Epithelial cell of prostate (primary cell): ENCODE results near the gene SOBP.
A peak's percentile ranks its signal among the peaks of the same experiment; 100 is the strongest.
"Not testable (repeated sequence)": the region's sequence is repeated elsewhere in the genome, so short reads cannot be mapped to it uniquely, and the experiment has no call there.

Experiments used
- DNase-seq: peaks from one replicate; pipeline ENCODE4 v3.0.0-alpha.2; 2011; ENCODE audit warnings: low read depth, low spot score
- H3K27ac ChIP-seq: fragments of 450-650 bp; 2 replicates; pipeline ENCODE4 v1.5.1; 2017; ENCODE audit warnings: mild to moderate bottlenecking

SOBP gene

DNA sequence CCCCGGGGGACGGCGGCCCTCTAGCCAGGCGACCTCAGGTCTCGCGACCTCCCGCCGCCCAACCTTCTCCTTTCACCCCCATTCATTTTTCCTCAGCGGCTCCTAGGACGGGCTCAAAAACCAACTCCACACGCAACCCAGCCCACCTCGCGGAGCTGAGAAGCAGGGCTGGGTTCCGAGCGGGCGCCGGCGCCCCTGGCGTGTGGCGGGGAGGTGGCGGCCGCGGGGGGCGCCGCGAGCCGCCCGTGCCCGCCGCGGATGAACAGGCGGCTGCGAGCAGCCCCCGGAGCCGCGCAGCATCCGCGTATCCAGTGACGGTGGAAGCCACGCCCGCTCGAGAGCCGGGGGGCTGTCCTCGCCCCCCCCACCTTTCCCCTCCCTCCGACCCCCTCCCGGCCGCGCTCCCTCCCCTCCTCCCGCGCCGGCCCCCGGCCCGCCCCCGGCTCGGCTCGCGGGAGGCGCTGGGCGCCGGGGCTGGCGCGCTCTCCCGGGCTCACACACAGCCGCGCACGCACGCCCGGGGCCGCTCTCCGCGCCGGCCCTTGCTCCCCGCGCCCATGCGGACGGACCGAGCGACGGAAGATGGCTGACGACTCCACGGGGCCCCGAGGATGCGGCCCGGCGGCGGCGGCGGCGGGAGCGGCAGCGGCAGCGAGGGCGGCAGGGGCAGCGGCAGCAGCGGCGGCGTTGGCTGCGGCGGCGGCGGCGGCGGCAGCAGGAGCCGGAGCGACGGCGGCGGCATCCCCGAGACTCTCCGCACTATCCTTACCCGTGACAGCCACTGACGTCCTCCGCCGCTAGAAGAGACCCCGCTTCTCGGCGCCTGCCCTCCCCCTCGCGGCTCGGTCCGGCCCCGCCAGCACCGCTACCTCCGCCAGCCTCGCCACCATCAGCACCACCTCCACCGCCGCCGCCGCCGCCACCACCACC lies at the start of gene SOBP:
TSS of gene SOBP (plus strand) at position 482 of the 930 bp plus-strand sequence. CDS start 500 bp downstream, outside the sequence.
- no peak within 1 kb of the TSS for H3K27ac ChIP-seq
- DNase-seq = no peak

DNA sequence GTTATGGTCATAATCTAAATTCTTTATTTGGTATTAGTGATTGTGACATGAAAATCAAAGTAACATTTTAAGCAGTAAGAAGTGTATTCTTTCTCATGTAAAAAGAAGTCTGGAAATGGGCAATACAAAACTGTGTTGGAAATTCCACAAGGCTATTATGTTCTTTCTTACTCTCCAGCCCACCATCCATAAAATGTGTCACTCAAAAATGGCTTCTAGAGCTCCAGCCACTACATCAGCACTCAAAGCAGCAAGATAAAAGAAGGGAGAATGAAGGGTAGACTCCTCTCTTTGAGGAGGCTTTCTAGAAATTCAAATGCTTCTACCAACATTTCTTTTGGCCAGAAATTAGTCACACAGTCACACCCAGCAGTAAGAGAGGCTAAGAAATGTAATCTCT lies 49.0 kb upstream of the SOBP start:
- H3K27ac ChIP-seq = no peak overlapping the region
- DNase-seq = no peak

DNA sequence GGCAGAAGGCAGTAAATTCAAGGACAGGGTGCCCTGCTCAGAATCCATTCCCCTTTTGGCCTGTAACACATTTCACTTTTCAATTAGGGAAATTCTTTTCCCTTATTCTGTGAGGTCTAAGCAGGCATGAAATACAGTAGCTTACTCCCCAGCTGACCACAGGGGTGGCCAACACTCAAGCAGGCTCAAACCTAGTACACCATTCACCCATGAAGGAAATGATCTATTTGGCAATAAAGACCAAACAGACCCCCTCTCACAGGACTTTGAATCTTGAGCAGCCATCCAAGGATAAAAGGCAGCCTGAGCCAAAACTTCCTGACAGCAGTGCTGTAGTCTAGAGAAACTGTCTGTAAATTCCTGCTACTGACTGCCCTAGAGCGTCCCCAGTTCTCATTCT lies 48.2 kb upstream of the SOBP start:
- H3K27ac ChIP-seq = no peak overlapping the region
- no peak for DNase-seq

DNA sequence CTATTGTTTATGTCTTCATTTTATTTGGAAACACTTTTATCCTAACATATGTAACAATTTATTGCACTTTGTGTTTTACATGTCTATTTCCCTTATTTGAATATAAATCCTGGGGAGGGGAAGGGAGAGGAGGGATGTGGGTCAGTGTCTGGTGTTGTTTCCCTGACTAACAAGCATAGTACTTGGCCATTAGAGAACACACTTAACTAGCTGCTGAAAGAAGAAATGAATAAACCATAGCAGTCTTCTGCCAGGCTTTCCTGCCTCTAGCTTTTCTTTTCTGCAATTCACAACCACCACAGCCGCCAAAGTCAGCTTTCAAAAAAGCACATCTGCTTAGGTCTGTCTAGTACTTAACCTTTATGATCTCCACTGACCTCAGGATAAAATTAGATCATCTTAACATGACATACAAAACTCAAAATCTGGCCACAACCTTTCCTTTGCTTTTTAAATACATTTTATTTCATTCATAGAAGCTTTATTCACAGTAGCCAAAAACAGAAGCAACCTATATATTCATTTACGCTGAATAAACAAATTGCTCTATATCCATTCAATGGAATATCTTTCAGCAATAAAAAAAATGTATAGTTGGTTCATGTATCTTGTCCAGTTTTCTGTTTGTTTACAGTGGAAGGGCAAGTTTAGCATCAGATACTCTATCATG lies 46.8 kb upstream of the SOBP start:
- no peak overlapping the region for H3K27ac ChIP-seq
- DNase-seq = no peak

- no peak for DNase-seq
- no peak overlapping the region for H3K27ac ChIP-seq
Observed at GRCh38 chr6:107443608-107444267, 46.2 kb upstream of the SOBP start.

DNA sequence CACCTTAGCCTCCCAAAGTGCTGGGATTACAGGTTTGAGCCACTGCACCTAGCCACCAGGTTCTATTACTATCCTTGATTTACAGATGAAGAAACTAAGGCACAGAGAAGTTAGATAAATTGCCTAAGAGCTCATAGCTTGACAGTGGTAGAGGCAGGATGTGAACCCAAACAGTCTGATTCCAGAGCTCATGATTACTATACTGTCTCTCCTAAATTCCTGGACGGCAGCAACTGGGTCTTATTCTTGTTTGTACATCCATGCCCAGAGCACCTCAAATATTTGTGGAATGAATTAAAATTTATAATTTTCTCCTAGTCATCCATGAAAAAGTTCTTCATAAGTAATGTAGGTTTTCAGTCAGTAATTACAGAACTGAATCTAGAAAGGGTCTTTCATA lies 45.6 kb upstream of the SOBP start:
- no peak overlapping the region for H3K27ac ChIP-seq
- no peak for DNase-seq

- no peak for DNase-seq
- no peak overlapping the region for H3K27ac ChIP-seq
Observed at GRCh38 chr6:107447663-107448216, 42.2 kb upstream of the SOBP start.

DNA sequence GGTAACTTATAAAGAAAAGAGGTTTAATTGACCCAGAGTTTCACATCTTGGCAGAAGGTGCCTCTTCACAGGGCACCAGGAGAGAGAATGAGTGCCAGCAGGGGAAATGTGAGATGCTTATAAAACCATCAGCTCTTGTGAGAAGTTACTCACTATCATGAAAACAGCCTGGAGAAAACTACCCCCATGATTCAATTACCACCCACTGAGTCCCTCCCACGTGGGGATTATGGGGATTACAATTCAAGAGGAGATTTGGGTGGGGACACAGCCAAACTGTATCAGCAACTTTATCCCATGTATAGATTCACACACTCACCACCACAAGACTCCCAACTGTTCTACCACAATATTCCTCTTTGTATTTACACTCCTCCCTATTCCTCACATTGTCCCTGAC lies 41.1 kb upstream of the SOBP start:
- DNase-seq = no peak
- H3K27ac ChIP-seq = no peak overlapping the region

GRCh38 chr6:107458672-107459282 lies 31.1 kb upstream of the SOBP start:
- no peak for DNase-seq
- peak overlapping the region; percentile 58 for H3K27ac ChIP-seq

DNA sequence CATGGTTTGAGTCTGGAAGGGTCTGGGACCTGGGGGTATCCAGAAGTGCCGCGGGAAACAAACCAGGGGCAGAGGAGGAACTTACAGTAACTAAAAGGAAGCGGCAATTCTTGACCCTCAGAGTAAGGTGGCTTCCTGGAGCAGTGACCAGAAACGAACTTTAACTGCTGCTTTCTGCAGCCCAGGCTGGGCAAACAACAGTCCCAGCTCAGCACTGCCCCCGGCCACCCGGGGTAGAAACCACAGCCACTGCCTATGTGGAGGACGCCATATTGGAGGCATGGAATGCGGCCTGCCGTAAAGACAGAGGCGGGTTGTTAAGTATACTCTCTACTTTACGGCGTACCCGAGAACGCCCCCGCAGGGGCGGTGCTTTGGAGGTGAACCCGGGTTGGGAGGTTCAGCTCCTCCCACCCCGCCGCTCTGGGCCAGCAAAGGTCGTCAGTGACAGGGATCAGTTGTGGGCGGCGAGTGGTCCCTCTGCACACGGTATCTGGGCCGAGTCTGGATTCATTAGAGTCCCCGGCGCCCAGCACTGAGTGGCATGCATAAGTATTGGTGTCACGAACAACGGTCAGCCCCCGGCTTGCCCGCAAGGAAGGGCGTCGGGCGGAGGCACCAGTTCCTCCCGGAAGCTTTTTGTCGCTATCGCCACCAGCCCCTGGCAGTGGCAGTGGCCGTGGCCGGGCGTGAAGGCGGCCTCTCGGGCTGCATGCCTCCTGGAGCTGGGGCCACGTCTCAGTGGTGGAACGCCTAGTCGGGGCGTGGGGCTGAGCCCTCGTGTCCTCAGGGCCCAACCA lies 30.4 kb upstream of the SOBP start, which contains the start of gene PDSS2:
TSS of gene PDSS2 (minus strand) at position 282 of the 800 bp plus-strand sequence. CDS start at position 3, 279 bp downstream.
- H3K27ac ChIP-seq = peak within 1 kb of the TSS; percentile 58
- DNase-seq = peak; percentile 79

DNA sequence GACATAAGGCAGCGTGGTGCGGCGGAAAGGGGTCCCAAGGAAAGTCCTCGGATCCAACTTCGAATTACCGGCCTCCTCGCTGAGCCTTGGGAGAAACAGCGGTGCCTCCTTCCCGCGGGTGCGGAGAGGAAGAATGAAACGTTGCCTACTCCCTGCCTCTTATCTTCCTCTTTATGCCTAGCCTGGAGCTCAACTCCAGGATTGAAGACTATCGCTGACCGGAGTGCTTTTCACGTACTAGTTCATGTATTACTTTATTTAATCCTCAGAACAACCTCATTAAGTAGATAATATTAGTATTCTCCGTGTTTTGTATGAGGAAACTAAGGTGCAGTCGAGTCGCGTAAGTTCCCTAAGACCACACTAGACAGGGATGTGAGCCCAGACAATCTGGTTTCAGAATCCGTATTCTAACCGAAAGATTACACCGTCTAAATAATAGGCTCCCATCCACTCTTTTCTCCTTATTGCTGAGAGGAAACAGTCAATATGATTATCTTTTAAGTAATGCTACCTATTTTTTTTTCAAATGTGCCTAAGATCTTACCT lies 29.8 kb upstream of the SOBP start:
- DNase-seq = no peak
- H3K27ac ChIP-seq = peak overlapping the region; percentile 58

GRCh38 chr6:107466062-107466461 lies 23.9 kb upstream of the SOBP start:
- H3K27ac ChIP-seq = no peak overlapping the region
- no peak for DNase-seq

DNA sequence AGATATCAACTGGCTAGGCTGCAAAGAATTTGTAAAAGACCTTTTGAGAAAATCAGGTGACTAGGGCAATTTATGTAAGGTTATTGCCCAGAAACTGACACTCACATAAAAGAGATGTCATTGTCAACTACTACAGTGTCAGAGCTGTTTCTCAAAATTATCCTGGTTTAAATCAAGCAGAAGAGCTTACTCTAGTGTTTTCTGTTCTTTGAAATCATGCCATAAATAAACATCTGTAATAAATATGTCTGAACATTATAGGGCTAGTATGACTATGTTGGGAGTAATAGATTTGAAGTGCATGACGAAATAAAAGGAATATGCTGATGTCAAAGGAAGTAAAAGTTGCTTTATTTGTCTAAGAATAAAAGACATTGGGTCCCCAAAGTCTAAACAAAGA lies 19.6 kb upstream of the SOBP start:
- H3K27ac ChIP-seq = no peak overlapping the region
- DNase-seq = no peak

DNA sequence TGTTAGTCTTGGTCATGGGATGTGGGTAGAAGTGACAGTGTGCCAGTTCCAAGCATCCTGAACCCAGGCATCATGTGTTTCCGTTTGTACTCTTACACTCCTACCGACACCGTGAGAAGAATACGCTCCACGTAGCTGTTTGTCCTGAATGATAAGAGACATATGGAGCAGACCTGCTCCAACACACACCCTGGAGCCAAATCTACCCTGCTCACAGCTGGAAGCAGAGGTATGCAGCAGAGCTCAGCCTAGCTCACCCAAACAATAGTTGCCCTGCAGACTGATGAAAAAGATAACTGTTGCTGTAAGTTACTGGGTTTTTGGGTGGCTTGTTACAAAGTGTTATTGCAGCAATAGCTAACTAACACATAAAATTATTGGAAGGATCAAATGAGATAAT lies 16.3 kb upstream of the SOBP start:
- no peak overlapping the region for H3K27ac ChIP-seq
- DNase-seq = no peak

DNA sequence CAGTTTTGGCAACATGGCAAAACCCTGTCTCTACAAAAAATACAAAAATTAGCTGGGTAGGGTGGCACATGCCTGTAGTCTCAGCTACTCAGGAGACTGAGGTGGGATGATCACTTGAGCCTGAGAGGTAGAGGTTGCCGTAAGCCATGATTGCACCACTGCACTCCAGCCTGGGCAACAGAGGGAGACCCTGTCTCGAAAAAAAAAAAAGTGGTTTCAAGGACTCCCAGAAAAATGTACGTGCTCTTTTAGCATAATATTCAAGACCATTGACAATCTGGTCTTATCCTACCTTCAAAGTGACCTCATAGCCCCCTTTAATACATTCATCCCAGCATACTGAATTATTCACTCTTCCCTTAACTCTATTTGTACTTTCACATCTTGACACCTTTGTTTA lies 14.6 kb upstream of the SOBP start:
- not testable (repeated sequence) for H3K27ac ChIP-seq, DNase-seq

GRCh38 chr6:107475826-107476225 lies 14.1 kb upstream of the SOBP start:
- not testable (repeated sequence) for DNase-seq, H3K27ac ChIP-seq

- no peak for DNase-seq
- H3K27ac ChIP-seq = no peak overlapping the region
Observed at GRCh38 chr6:107479089-107479690, 10.7 kb upstream of the SOBP start.

- no peak overlapping the region for H3K27ac ChIP-seq
- no peak for DNase-seq
Observed at GRCh38 chr6:107485157-107485556, 4.8 kb upstream of the SOBP start.
